H9 (cell line): ENCODE data around the gene ROBO2. TPM values are rescaled to one million over a fixed set of nuclear protein-coding genes. Genes with fewer than 3 reads are reported as not detected.
A peak's percentile ranks its signal among the peaks of the same experiment; 100 is the strongest.

Experiments used
- DNase-seq: peaks from one replicate; pipeline ENCODE4 v3.0.0-alpha.2; 2017
- H2AFZ ChIP-seq: one replicate; pipeline ENCODE4 v1.6.1; 2013; ENCODE audit warnings: mild to moderate bottlenecking, low read length, control low read depth, moderate library complexity
- H2AK5ac ChIP-seq: 2 replicates; pipeline ENCODE4 v1.6.1; 2013; ENCODE audit warnings: low read length, control low read depth, mixed read lengths; ENCODE audit not compliant: insufficient read length
- H2BK120ac ChIP-seq: one replicate; pipeline ENCODE4 v1.6.1; 2013; ENCODE audit warnings: low read depth, mild to moderate bottlenecking, low read length, control low read depth, inconsistent platforms; ENCODE audit not compliant: poor library complexity, severe bottlenecking
- H2BK12ac ChIP-seq: 2 replicates; pipeline ENCODE4 v1.6.1; 2013; ENCODE audit warnings: low read length, control low read depth, mixed read lengths, low read depth; ENCODE audit not compliant: insufficient read length
- H2BK15ac ChIP-seq: 2 replicates; pipeline ENCODE4 v1.6.1; 2013; ENCODE audit warnings: low read depth, low read length, control low read depth
- H2BK20ac ChIP-seq: one replicate; pipeline ENCODE4 v1.6.1; 2013; ENCODE audit warnings: low read depth, mild to moderate bottlenecking, low read length, control low read depth, inconsistent platforms; ENCODE audit not compliant: poor library complexity, severe bottlenecking
- H2BK5ac ChIP-seq: 2 replicates; pipeline ENCODE4 v1.6.1; 2013; ENCODE audit warnings: low read length, control low read depth, mixed read lengths; ENCODE audit not compliant: insufficient read length
- H3K14ac ChIP-seq: 2 replicates; pipeline ENCODE4 v1.6.1; 2013; ENCODE audit warnings: low read length, control low read depth; ENCODE audit not compliant: insufficient read depth
- H3K18ac ChIP-seq: 2 replicates; pipeline ENCODE4 v1.6.1; 2013; ENCODE audit warnings: low read depth, mild to moderate bottlenecking, mixed read lengths, low read length, control low read depth; ENCODE audit not compliant: insufficient read length
- H3K23ac ChIP-seq: 2 replicates; pipeline ENCODE4 v1.6.1; 2013; ENCODE audit warnings: low read length, control low read depth, mixed read lengths, low read depth; ENCODE audit not compliant: insufficient read length
- H3K23me2 ChIP-seq: 2 replicates; pipeline ENCODE4 v1.6.1; 2013; ENCODE audit warnings: low read depth, mild to moderate bottlenecking, mixed read lengths, low read length, control low read depth; ENCODE audit not compliant: insufficient read length, poor library complexity, severe bottlenecking
- H3K27ac ChIP-seq: 2 replicates; pipeline ENCODE4 v1.5.1; 2013; ENCODE audit warnings: low read length, control low read depth, mixed read lengths, low read depth; ENCODE audit not compliant: insufficient read length
- H3K27me3 ChIP-seq: 2 replicates; pipeline ENCODE4 v1.6.1; 2013; ENCODE audit warnings: low read length, control low read depth, inconsistent platforms; ENCODE audit not compliant: insufficient read depth
- H3K4ac ChIP-seq: 2 replicates; pipeline ENCODE4 v1.6.1; 2013; ENCODE audit warnings: low read depth, mild to moderate bottlenecking, control low read depth, inconsistent platforms, low read length, moderate library complexity
- H3K4me1 ChIP-seq: 2 replicates; pipeline ENCODE4 v1.6.1; 2013; ENCODE audit warnings: low read length, control low read depth, inconsistent platforms; ENCODE audit not compliant: insufficient read depth
- H3K4me2 ChIP-seq: 2 replicates; pipeline ENCODE4 v1.6.1; 2013; ENCODE audit warnings: low read length, control low read depth, mixed read lengths; ENCODE audit not compliant: insufficient read length, insufficient read depth
- H3K56ac ChIP-seq: 2 replicates; pipeline ENCODE4 v1.6.1; 2013; ENCODE audit warnings: low read depth, mild to moderate bottlenecking, mixed read lengths, low read length, control low read depth; ENCODE audit not compliant: insufficient read length
- H3K79me1 ChIP-seq: 2 replicates; pipeline ENCODE4 v1.6.1; 2013; ENCODE audit warnings: low read depth, mild to moderate bottlenecking, moderate library complexity, low read length, control low read depth, inconsistent platforms; ENCODE audit not compliant: insufficient read depth, poor library complexity, severe bottlenecking
- H3K79me2 ChIP-seq: 2 replicates; pipeline ENCODE4 v1.6.1; 2013; ENCODE audit warnings: low read length, control low read depth, inconsistent platforms; ENCODE audit not compliant: insufficient read depth
- H3K9ac ChIP-seq: 2 replicates; pipeline ENCODE4 v1.6.1; 2013; ENCODE audit warnings: low read length, control low read depth, mixed read lengths; ENCODE audit not compliant: insufficient read length; ENCODE audit errors: extremely low read depth
- H3K9me3 ChIP-seq: one replicate; pipeline ENCODE4 v1.6.1; 2013; ENCODE audit warnings: low read depth, low read length, inconsistent platforms; ENCODE audit not compliant: control insufficient read depth
- H3T11ph ChIP-seq: one replicate; pipeline ENCODE4 v1.6.1; 2013; ENCODE audit warnings: mild to moderate bottlenecking, low read length, control low read depth, inconsistent platforms
- H4K20me1 ChIP-seq: one replicate; pipeline ENCODE4 v1.6.1; 2013; ENCODE audit not compliant: control insufficient read depth, insufficient read length, insufficient read depth
- H4K5ac ChIP-seq: 2 replicates; pipeline ENCODE4 v1.6.1; 2013; ENCODE audit warnings: low read depth, mild to moderate bottlenecking, mixed read lengths, low read length, control low read depth; ENCODE audit not compliant: insufficient read length
- H4K8ac ChIP-seq: replicated peaks from 2 replicates; pipeline ENCODE4 v1.6.1; 2013; ENCODE audit warnings: low read length, control low read depth, mixed read lengths, low read depth; ENCODE audit not compliant: insufficient read length
- H4K91ac ChIP-seq: 2 replicates; pipeline ENCODE4 v1.6.1; 2013; ENCODE audit warnings: low read depth, mild to moderate bottlenecking, moderate library complexity, mixed read lengths, low read length, control low read depth; ENCODE audit not compliant: insufficient read length
- H3K27ac Mint-ChIP-seq, 3 experiments: 2 replicates in 2 of 3; 3 replicates in 1 of 3; pipeline ENCODE4 v1.8.0; 2020 to 2021; ENCODE audit warnings: mixed read lengths in 3 of 3, mild to moderate bottlenecking in 1 of 3, moderate library complexity in 1 of 3
- H3K27me3 Mint-ChIP-seq: 2 replicates; pipeline ENCODE4 v1.8.0; 2021; ENCODE audit warnings: low read depth, mild to moderate bottlenecking, moderate library complexity, mixed read lengths
- H3K36me3 Mint-ChIP-seq, 3 experiments: 2 replicates in 2 of 3; 3 replicates in 1 of 3; pipeline ENCODE4 v1.8.0; 2020 to 2021; ENCODE audit warnings: low read depth in 3 of 3, mixed read lengths in 3 of 3; ENCODE audit not compliant: insufficient read depth in 1 of 3
- H3K4me1 Mint-ChIP-seq, 2 experiments: 2 replicates each; pipeline ENCODE4 v1.8.0; 2020; ENCODE audit warnings: mixed read lengths in 2 of 2
- H3K4me3 Mint-ChIP-seq, 2 experiments: 2 replicates in 1 of 2; 3 replicates in 1 of 2; pipeline ENCODE4 v1.8.0; 2020 to 2021; ENCODE audit warnings: mild to moderate bottlenecking in 2 of 2, mixed read lengths in 2 of 2, moderate library complexity in 1 of 2
- H3K9me3 Mint-ChIP-seq, 2 experiments: 2 replicates in 1 of 2; 3 replicates in 1 of 2; pipeline ENCODE4 v1.8.0; 2020; ENCODE audit warnings: mild to moderate bottlenecking in 2 of 2, mixed read lengths in 2 of 2, moderate library complexity in 1 of 2
- WGBS: extraction: QIAGEN DNeasy Blood & Tissue Kit; methylation state at CpG from one replicate; pipeline ENCODE4 v1.1.7; 2013; ENCODE audit warnings: missing lambda C conversion rate, low lambda C conversion rate, mixed read lengths; ENCODE audit not compliant: insufficient read length; ENCODE audit errors: extremely low coverage; 5-methylcytosine and 5-hydroxymethylcytosine counted together
- total RNA-seq: library from RNA; stranded (reverse); gene quantifications from 2 replicates; pipeline ENCODE4 v1.2.1, GENCODE V29; 2021
- TF ChIP-seq, protein P1 (sequence below): fragments of 200-600 bp; sonication (generic); conservative IDR thresholded peaks from 3 replicates; pipeline ENCODE4 v1.8.0; 2021; ENCODE audit warnings: antibody characterized with exemption, mild to moderate bottlenecking

ROBO2 gene
- total RNA-seq, 1 experiment from 2014 or later = 2.3 TPM

DNA sequence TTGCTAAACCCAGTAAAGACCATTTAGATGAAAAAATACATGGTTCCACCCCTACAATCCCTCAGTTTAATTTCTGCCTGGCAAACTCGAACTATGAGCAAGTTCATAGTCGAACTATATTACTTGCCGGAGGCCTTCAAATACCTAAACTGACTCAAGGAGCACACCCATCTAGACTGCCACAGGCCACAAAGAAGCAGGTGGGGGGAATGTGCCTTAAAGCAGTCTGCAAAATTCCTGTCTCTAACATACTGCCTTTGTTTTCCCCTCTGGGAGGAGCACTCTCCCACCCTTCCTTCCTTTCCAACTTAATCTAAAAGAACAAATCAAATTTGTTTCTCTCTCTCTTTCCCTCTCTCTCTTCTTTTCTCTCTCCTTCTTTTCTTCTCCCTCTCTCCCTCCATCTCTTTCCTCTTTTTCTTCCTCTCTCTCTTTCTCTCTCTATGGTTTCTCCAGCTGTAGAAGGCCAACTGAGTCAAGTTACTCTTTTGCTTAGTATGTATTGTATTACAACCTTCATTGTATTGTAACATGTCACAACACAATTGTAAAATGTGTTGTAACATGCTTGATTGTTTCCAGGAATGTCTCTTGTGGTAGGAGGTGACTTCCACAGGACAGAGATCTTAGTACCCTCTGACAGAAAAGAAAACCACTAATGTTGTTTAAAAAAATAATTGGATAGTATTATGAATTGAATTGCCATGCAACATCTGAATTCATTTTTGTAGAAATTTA lies 496.3 kb downstream of the ROBO2 start:
- H4K8ac ChIP-seq = no peak overlapping the region
- Mint-ChIP-seq H3K9me3 (peaks cover 0 to 2% of the 10 kb centered on the region in 2 experiments; a peak in 4 of 5 replicates), H3K27ac (peak overlapping the region in 1 of 3 experiments; percentile 4; a peak in 1 of 7 replicates), H3K36me3 (peaks cover 0 to 2% (median 0%) of the 10 kb centered on the region in 3 experiments; a peak in 2 of 7 replicates), H3K4me3 (no peak overlapping the region), H3K27me3 (no peaks in the 10 kb centered on the region), H3K4me1 (peaks cover 14 to 23% of the 10 kb centered on the region in 2 experiments)
- no peaks in the 10 kb centered on the region for H4K20me1 ChIP-seq
- no peak overlapping the region for H2BK12ac ChIP-seq
- H3K23me2 ChIP-seq = no peaks in the 10 kb centered on the region
- no peak overlapping the region for H3K56ac ChIP-seq
- no peak overlapping the region for H3K14ac ChIP-seq
- H3K79me1 ChIP-seq = no peaks in the 10 kb centered on the region
- H3K9me3 ChIP-seq = no peaks in the 10 kb centered on the region
- no peaks in the 10 kb centered on the region for H3K79me2 ChIP-seq
- no peaks in the 10 kb centered on the region for H3K27me3 ChIP-seq
- H2BK20ac ChIP-seq = no peak overlapping the region
- no peak overlapping the region for H2BK120ac ChIP-seq
- no peak overlapping the region for H3K9ac ChIP-seq
- TF ChIP-seq, protein P1, sequence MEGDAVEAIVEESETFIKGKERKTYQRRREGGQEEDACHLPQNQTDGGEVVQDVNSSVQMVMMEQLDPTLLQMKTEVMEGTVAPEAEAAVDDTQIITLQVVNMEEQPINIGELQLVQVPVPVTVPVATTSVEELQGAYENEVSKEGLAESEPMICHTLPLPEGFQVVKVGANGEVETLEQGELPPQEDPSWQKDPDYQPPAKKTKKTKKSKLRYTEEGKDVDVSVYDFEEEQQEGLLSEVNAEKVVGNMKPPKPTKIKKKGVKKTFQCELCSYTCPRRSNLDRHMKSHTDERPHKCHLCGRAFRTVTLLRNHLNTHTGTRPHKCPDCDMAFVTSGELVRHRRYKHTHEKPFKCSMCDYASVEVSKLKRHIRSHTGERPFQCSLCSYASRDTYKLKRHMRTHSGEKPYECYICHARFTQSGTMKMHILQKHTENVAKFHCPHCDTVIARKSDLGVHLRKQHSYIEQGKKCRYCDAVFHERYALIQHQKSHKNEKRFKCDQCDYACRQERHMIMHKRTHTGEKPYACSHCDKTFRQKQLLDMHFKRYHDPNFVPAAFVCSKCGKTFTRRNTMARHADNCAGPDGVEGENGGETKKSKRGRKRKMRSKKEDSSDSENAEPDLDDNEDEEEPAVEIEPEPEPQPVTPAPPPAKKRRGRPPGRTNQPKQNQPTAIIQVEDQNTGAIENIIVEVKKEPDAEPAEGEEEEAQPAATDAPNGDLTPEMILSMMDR = peak; percentile 21; the same call in 1 of the 3 replicates
- H4K91ac ChIP-seq = no peak overlapping the region
- no peak overlapping the region for H2AFZ ChIP-seq
- no peak overlapping the region for H2AK5ac ChIP-seq
- H3K4me1 ChIP-seq = peaks cover 3% of the 10 kb centered on the region; the same call in 1 of the 2 replicates
- DNase-seq = peak; percentile 43
- H3K4ac ChIP-seq = no peak overlapping the region
- no peak overlapping the region for H3T11ph ChIP-seq
- H3K27ac ChIP-seq = no peak overlapping the region
- H3K18ac ChIP-seq = no peak overlapping the region
- no CpG with 5 or more reads among the region's 3 CpGs for WGBS
- H3K4me2 ChIP-seq = no peak overlapping the region
- no peak overlapping the region for H3K23ac ChIP-seq
- H2BK15ac ChIP-seq = no peak overlapping the region
- H2BK5ac ChIP-seq = no peak overlapping the region
- H4K5ac ChIP-seq = no peak overlapping the region
